H54 (cell line): ENCODE data around the gene DDX49.
"Not testable (repeated sequence)": the region's sequence is repeated elsewhere in the genome, so short reads cannot be mapped to it uniquely, and the experiment has no call there.

Experiments
- DNase-seq: peaks from one replicate; pipeline ENCODE4 v3.0.0; 2011; ENCODE audit warnings: low spot score, mixed read lengths; ENCODE audit not compliant: insufficient read length
- FAIRE-seq: peaks from 3 replicates; lab custom pipeline; 2011; peaks lifted over from hg19 to GRCh38; lab: Jason Lieb, UNC
- POLR2A ChIP-seq: IDR thresholded peaks from 2 replicates; pipeline ENCODE4 v1.6.1; 2011; ENCODE audit warnings: low read depth, mild to moderate bottlenecking, low read length

The DDX49 gene

GRCh38 chr19:18948976-18949356 lies 29.5 kb downstream of the DDX49 start:
- FAIRE-seq, result no peak
- TF ChIP-seq POLR2A, result no peak

GRCh38 chr19:18949858-18950257 lies 30.3 kb downstream of the DDX49 start:
- DNase-seq (no peak), FAIRE-seq (no peak)
- TF ChIP-seq POLR2A, result no peak

More at GRCh38 chr19:18948976-18949356, 29.5 kb downstream of the DDX49 start:
- no peak for DNase-seq

GRCh38 chr19:18951721-18952281 lies 32.3 kb downstream of the DDX49 start:
- no peak for TF ChIP-seq POLR2A
- DNase-seq (no peak), FAIRE-seq (no peak)

GRCh38 chr19:18952364-18953003 lies 33.0 kb downstream of the DDX49 start:
- not testable (repeated sequence) for FAIRE-seq, DNase-seq

GRCh38 chr19:18954094-18954493 lies 34.6 kb downstream of the DDX49 start:
- TF ChIP-seq POLR2A, result no peak
- no peak for FAIRE-seq
- DNase-seq, result no peak

- DNase-seq, result no peak
- no peak for FAIRE-seq
- no peak for TF ChIP-seq POLR2A
These were observed 35.5 kb downstream of the DDX49 start for GRCh38 chr19:18955042-18955441.

GRCh38 chr19:18960370-18960769 lies 40.9 kb downstream of the DDX49 start:
- FAIRE-seq (no peak), DNase-seq (no peak)
- TF ChIP-seq POLR2A, result no peak

GRCh38 chr19:18961767-18962620 lies 42.5 kb downstream of the DDX49 start:
- FAIRE-seq (no peak), DNase-seq (no peak)
- no peak for TF ChIP-seq POLR2A

- no peak for FAIRE-seq
- TF ChIP-seq POLR2A, result no peak
- DNase-seq, result no peak
These were observed 44.6 kb downstream of the DDX49 start for GRCh38 chr19:18964121-18964520.

- DNase-seq, result no peak
- no peak for TF ChIP-seq POLR2A
- no peak for FAIRE-seq
These were observed 46.8 kb downstream of the DDX49 start for GRCh38 chr19:18966307-18966706.

- FAIRE-seq (no peak), DNase-seq (no peak)
- TF ChIP-seq POLR2A, result no peak
These were observed 48.0 kb downstream of the DDX49 start for GRCh38 chr19:18967358-18968146.

- FAIRE-seq, result no peak
- no peak for TF ChIP-seq POLR2A
- no peak for DNase-seq
These were observed 50.6 kb downstream of the DDX49 start for GRCh38 chr19:18969931-18970659.

GRCh38 chr19:18972301-18972811 lies 52.8 kb downstream of the DDX49 start:
- DNase-seq (no peak), FAIRE-seq (no peak)
- TF ChIP-seq POLR2A, result no peak
